Astrocyte (in vitro differentiated cells and primary cell): ENCODE data around the gene CHML. TPM values are rescaled to one million over a fixed set of nuclear protein-coding genes. Genes with fewer than 3 reads are reported as not detected.

Experiments used
- DNase-seq: peaks from one replicate; pipeline ENCODE4 v3.0.0-alpha.2; 2010; ENCODE audit warnings: low read depth
- FAIRE-seq: peaks from 2 replicates; lab custom pipeline; 2011; peaks lifted over from hg19 to GRCh38; lab: Jason Lieb, UNC
- H2AFZ ChIP-seq: 2 replicates; pipeline ENCODE4 v1.6.0; 2012; ENCODE audit warnings: low read depth, low read length, inconsistent platforms
- H3K27ac ChIP-seq: 2 replicates; pipeline ENCODE4 v1.5.1; 2011; ENCODE audit warnings: low read depth, low read length, inconsistent platforms
- H3K27me3 ChIP-seq: 2 replicates; pipeline ENCODE4 v1.6.0; 2011; ENCODE audit warnings: low read length, inconsistent platforms; ENCODE audit not compliant: insufficient read depth
- H3K36me3 ChIP-seq: 2 replicates; pipeline ENCODE4 v1.5.1; 2011; ENCODE audit warnings: low read length, inconsistent platforms; ENCODE audit not compliant: insufficient read depth
- H3K4me1 ChIP-seq: 2 replicates; pipeline ENCODE4 v1.5.1; 2011; ENCODE audit warnings: low read length, inconsistent platforms; ENCODE audit not compliant: insufficient read depth
- H3K4me2 ChIP-seq: 2 replicates; pipeline ENCODE4 v1.6.0; 2012; ENCODE audit warnings: low read length, inconsistent platforms
- H3K4me3 ChIP-seq: 2 replicates; pipeline ENCODE4 v1.5.1; 2011; ENCODE audit warnings: low read depth, mild to moderate bottlenecking, low read length, inconsistent platforms; ENCODE audit not compliant: insufficient read depth
- H3K79me2 ChIP-seq: 2 replicates; pipeline ENCODE4 v1.6.0; 2012; ENCODE audit warnings: mild to moderate bottlenecking, low read length, inconsistent platforms; ENCODE audit not compliant: insufficient read depth
- H3K9ac ChIP-seq: 2 replicates; pipeline ENCODE4 v1.6.0; 2012; ENCODE audit warnings: mild to moderate bottlenecking, low read length, inconsistent platforms
- H3K9me3 ChIP-seq: 2 replicates; pipeline ENCODE4 v1.5.1; 2012; ENCODE audit warnings: low read depth, mild to moderate bottlenecking, low read length, inconsistent platforms; ENCODE audit not compliant: insufficient read depth
- H4K20me1 ChIP-seq: 2 replicates; pipeline ENCODE4 v1.6.0; 2012; ENCODE audit warnings: low read length, inconsistent platforms; ENCODE audit not compliant: insufficient read depth
- H3K27ac Mint-ChIP-seq: one replicate; pipeline ENCODE4 v1.8.0; 2021; ENCODE audit warnings: mild to moderate bottlenecking, mixed read lengths; ENCODE audit not compliant: unreplicated experiment
- H3K27me3 Mint-ChIP-seq: one replicate; pipeline ENCODE4 v1.8.0; 2021; ENCODE audit warnings: low read depth, mixed read lengths; ENCODE audit not compliant: unreplicated experiment
- H3K36me3 Mint-ChIP-seq: one replicate; pipeline ENCODE4 v1.8.0; 2021; ENCODE audit warnings: low read depth, mixed read lengths; ENCODE audit not compliant: unreplicated experiment
- H3K4me1 Mint-ChIP-seq: one replicate; pipeline ENCODE4 v1.8.0; 2021; ENCODE audit warnings: low read depth, mixed read lengths; ENCODE audit not compliant: unreplicated experiment
- H3K4me3 Mint-ChIP-seq: one replicate; pipeline ENCODE4 v1.8.0; 2021; ENCODE audit warnings: mild to moderate bottlenecking, moderate library complexity, mixed read lengths; ENCODE audit not compliant: unreplicated experiment
- H3K9me3 Mint-ChIP-seq: one replicate; pipeline ENCODE4 v1.8.0; 2021; ENCODE audit warnings: mild to moderate bottlenecking, mixed read lengths; ENCODE audit not compliant: unreplicated experiment
- CTCF ChIP-seq: IDR thresholded peaks from 2 replicates; pipeline ENCODE4 v1.5.1; 2011; ENCODE audit warnings: low read depth, mild to moderate bottlenecking, inconsistent platforms, low read length, moderate library complexity; ENCODE audit not compliant: insufficient read depth
- EZH2 ChIP-seq: IDR thresholded peaks from 2 replicates; pipeline ENCODE4 v1.6.1; 2012; ENCODE audit warnings: mild to moderate bottlenecking, low read length, inconsistent platforms; ENCODE audit not compliant: insufficient read depth
- total RNA-seq: library from RNA; stranded (reverse); gene quantifications from 2 replicates; pipeline ENCODE4 v1.2.1, GENCODE V29; 2021

CHML gene
- total RNA-seq, 1 donor from 2014 or later: 22.6 TPM

- Histone ChIP-seq H3K79me2 (no peaks in the 10 kb centered on the region), H3K9ac (no peak overlapping the region), H2AFZ (no peak overlapping the region), H3K9me3 (no peaks in the 10 kb centered on the region), H3K4me2 (no peak overlapping the region), H3K36me3 (no peaks in the 10 kb centered on the region), H3K27ac (no peak overlapping the region), H4K20me1 (peaks cover 11% of the 10 kb centered on the region), H3K27me3 (no peaks in the 10 kb centered on the region), H3K4me1 (no peaks in the 10 kb centered on the region), H3K4me3 (no peak overlapping the region)
- H3K27me3 Mint-ChIP-seq: no peaks in the 10 kb centered on the region
- no peaks in the 10 kb centered on the region for H3K9me3 Mint-ChIP-seq
- H3K27ac Mint-ChIP-seq: no peak overlapping the region
- peaks cover 2% of the 10 kb centered on the region for H3K36me3 Mint-ChIP-seq
- peak; percentile 75 for DNase-seq
- TF ChIP-seq CTCF (peak; percentile 79), EZH2 (no peak)
- no peak overlapping the region for H3K4me3 Mint-ChIP-seq
- peaks cover 5% of the 10 kb centered on the region for H3K4me1 Mint-ChIP-seq
- FAIRE-seq: peak; percentile 49
Observed at GRCh38 chr1:241627453-241628259, 12.5 kb downstream of the CHML start.

GRCh38 chr1:241624935-241625334 lies 15.2 kb downstream of the CHML start:
- Mint-ChIP-seq H3K36me3 (no peaks in the 10 kb centered on the region), H3K4me3 (no peak overlapping the region), H3K27me3 (no peaks in the 10 kb centered on the region), H3K9me3 (no peaks in the 10 kb centered on the region), H3K27ac (no peak overlapping the region), H3K4me1 (no peaks in the 10 kb centered on the region)
- Histone ChIP-seq H4K20me1 (peaks cover 11% of the 10 kb centered on the region), H3K4me1 (no peaks in the 10 kb centered on the region), H3K4me3 (no peak overlapping the region), H3K79me2 (no peaks in the 10 kb centered on the region), H2AFZ (no peak overlapping the region), H3K9me3 (no peaks in the 10 kb centered on the region), H3K27me3 (no peaks in the 10 kb centered on the region), H3K4me2 (no peak overlapping the region), H3K36me3 (no peaks in the 10 kb centered on the region), H3K27ac (no peak overlapping the region), H3K9ac (no peak overlapping the region)
- TF ChIP-seq CTCF (no peak), EZH2 (no peak)
- DNase-seq (peak; percentile 49), FAIRE-seq (no peak)

GRCh38 chr1:241622669-241623068 lies 17.5 kb downstream of the CHML start:
- no peak for FAIRE-seq
- H3K36me3 Mint-ChIP-seq: no peaks in the 10 kb centered on the region
- H3K27me3 ChIP-seq: no peaks in the 10 kb centered on the region
- no peak overlapping the region for H3K9ac ChIP-seq
- no peak for DNase-seq
- H2AFZ ChIP-seq: no peak overlapping the region
- H3K4me3 ChIP-seq: no peak overlapping the region
- H3K27ac Mint-ChIP-seq: no peak overlapping the region
- H4K20me1 ChIP-seq: peaks cover 11% of the 10 kb centered on the region
- no peaks in the 10 kb centered on the region for H3K4me1 ChIP-seq
- no peaks in the 10 kb centered on the region for H3K79me2 ChIP-seq
- peaks cover under 1% of the 10 kb centered on the region for H3K4me1 Mint-ChIP-seq
- TF ChIP-seq EZH2: no peak
- H3K4me3 Mint-ChIP-seq: no peak overlapping the region
- H3K27me3 Mint-ChIP-seq: no peaks in the 10 kb centered on the region
- no peak overlapping the region for H3K4me2 ChIP-seq
- no peaks in the 10 kb centered on the region for H3K9me3 ChIP-seq
- H3K36me3 ChIP-seq: no peaks in the 10 kb centered on the region
- no peaks in the 10 kb centered on the region for H3K9me3 Mint-ChIP-seq
- no peak overlapping the region for H3K27ac ChIP-seq
